BE2C (cell line): ENCODE results near the gene WDPCP.

Experiments used
- DNase-seq: peaks from one replicate; pipeline ENCODE4 v3.0.0-alpha.2; 2020
- H3K27me3 ChIP-seq: fragments of 250-450 bp; sonication (Bioruptor Pico); 2 replicates; pipeline ENCODE4 v1.5.1; 2020; ENCODE audit warnings: mild to moderate bottlenecking
- H3K36me3 ChIP-seq: fragments of 250-450 bp; sonication (Bioruptor Pico); 2 replicates; pipeline ENCODE4 v1.5.1; 2020; ENCODE audit warnings: mild to moderate bottlenecking
- H3K4me1 ChIP-seq: fragments of 250-450 bp; sonication (Bioruptor Pico); 2 replicates; pipeline ENCODE4 v1.5.1; 2020
- H3K4me3 ChIP-seq: 2 replicates; pipeline ENCODE4 v1.5.1; 2011; ENCODE audit warnings: low read depth, low read length
- H3K9me3 ChIP-seq: fragments of 250-450 bp; sonication (Bioruptor Pico); 2 replicates; pipeline ENCODE4 v1.5.1; 2020
- CTCF ChIP-seq: IDR thresholded peaks from 2 replicates; pipeline ENCODE4 v1.5.1; 2012; ENCODE audit warnings: mild to moderate bottlenecking, low read depth, low read length

WDPCP gene

GRCh38 chr2:63594660-63595059 lies 6.4 kb upstream of the WDPCP start:
- Histone ChIP-seq H3K4me3 (no peak overlapping the region), H3K27me3 (no peaks in the 10 kb centered on the region), H3K36me3 (no peaks in the 10 kb centered on the region), H3K9me3 (no peaks in the 10 kb centered on the region), H3K4me1 (no peaks in the 10 kb centered on the region)
- no peak for DNase-seq
- TF ChIP-seq CTCF: no peak

- H3K27me3 ChIP-seq: no peaks in the 10 kb centered on the region
- DNase-seq: no peak
- no peak overlapping the region for H3K4me3 ChIP-seq
- H3K4me1 ChIP-seq: no peaks in the 10 kb centered on the region
- no peaks in the 10 kb centered on the region for H3K36me3 ChIP-seq
- H3K9me3 ChIP-seq: no peaks in the 10 kb centered on the region
- TF ChIP-seq CTCF: no peak
Observed at GRCh38 chr2:63591566-63592175, 3.4 kb upstream of the WDPCP start.

- no peak overlapping the region for H3K4me3 ChIP-seq
- no peaks in the 10 kb centered on the region for H3K36me3 ChIP-seq
- DNase-seq: no peak
- TF ChIP-seq CTCF: no peak
- H3K9me3 ChIP-seq: no peaks in the 10 kb centered on the region
- H3K27me3 ChIP-seq: no peaks in the 10 kb centered on the region
- no peaks in the 10 kb centered on the region for H3K4me1 ChIP-seq
Observed at GRCh38 chr2:63590626-63591408, 2.5 kb upstream of the WDPCP start.

GRCh38 chr2:63589148-63589958 lies 1.1 kb upstream of the WDPCP start:
- DNase-seq: no peak
- Histone ChIP-seq H3K9me3 (no peaks in the 10 kb centered on the region), H3K4me3 (peak overlapping the region; percentile 94), H3K36me3 (no peaks in the 10 kb centered on the region), H3K27me3 (no peaks in the 10 kb centered on the region), H3K4me1 (no peaks in the 10 kb centered on the region)
- no peak for TF ChIP-seq CTCF

- no peak for TF ChIP-seq CTCF
- H3K36me3 ChIP-seq: no peaks in the 10 kb centered on the region
- DNase-seq: no peak
- peak overlapping the region; percentile 94 for H3K4me3 ChIP-seq
- no peaks in the 10 kb centered on the region for H3K9me3 ChIP-seq
- no peaks in the 10 kb centered on the region for H3K27me3 ChIP-seq
- no peaks in the 10 kb centered on the region for H3K4me1 ChIP-seq
Observed at GRCh38 chr2:63587814-63588384, 378 bp downstream of the WDPCP start.
